HG03457 (cell line): ENCODE data around the gene PRPF18.
A peak's percentile ranks its signal among the peaks of the same experiment; 100 is the strongest.
"Not testable (repeated sequence)": the region's sequence is repeated elsewhere in the genome, so short reads cannot be mapped to it uniquely, and the experiment has no call there.

Source experiments
- ATAC-seq: cut with Tn5 transposase; IDR thresholded peaks from one replicate; pipeline ENCODE4 v1.9.1; 2021; ENCODE audit warnings: moderate number of reproducible peaks; ENCODE audit not compliant: unreplicated experiment

Gene PRPF18, protein sequence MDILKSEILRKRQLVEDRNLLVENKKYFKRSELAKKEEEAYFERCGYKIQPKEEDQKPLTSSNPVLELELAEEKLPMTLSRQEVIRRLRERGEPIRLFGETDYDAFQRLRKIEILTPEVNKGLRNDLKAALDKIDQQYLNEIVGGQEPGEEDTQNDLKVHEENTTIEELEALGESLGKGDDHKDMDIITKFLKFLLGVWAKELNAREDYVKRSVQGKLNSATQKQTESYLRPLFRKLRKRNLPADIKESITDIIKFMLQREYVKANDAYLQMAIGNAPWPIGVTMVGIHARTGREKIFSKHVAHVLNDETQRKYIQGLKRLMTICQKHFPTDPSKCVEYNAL

GRCh38 chr10:13586676-13587355, at the start of gene PRPF18:
Gene PRPF18, plus strand, starts transcription at chr10:13586965. Its CDS starts 122 bp downstream, at chr10:13587087.
- ATAC-seq, result peak; percentile 96

DNA sequence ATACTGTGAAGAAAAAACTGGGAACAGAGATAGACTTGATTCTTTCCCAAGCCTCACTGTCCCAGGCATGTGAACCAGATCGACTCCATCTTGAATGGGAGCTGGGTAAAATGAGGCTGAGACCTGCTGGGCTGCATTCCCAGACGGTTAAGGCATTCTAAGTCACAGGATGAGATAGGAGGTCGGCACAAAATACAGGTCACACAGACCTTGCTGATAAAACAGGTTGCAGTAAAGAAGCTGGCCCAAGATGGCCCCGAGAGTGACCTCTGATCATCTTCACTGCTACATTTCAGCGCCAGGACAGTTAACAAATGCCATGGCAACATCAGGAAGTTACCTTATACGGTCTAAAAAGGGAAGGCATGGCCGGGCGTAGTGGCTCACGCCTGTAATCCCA, 48.8 kb upstream of the PRPF18 start:
- not testable (repeated sequence) for ATAC-seq

DNA sequence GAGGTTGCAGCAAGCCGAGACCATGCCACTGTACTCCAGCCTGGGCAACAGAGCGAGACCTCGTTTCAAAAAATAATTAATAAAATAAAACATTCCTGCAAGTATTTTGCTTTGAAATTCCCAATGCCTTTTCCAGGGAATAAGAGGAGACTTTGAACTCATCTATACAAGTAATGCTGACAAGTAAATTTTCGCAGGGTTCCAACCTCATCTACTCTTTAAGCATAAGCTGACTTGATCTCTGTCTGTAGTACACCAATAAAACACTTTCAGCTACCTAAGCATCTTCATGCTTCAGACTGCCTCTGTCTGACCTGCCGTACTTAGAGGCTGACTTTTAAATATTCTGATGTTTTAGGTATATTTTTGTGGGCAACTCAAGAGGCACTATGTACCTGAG, 44.2 kb upstream of the PRPF18 start:
- ATAC-seq, result no peak

- no peak for ATAC-seq
Observed at GRCh38 chr10:13550802-13551201, 36.0 kb upstream of the PRPF18 start.

DNA sequence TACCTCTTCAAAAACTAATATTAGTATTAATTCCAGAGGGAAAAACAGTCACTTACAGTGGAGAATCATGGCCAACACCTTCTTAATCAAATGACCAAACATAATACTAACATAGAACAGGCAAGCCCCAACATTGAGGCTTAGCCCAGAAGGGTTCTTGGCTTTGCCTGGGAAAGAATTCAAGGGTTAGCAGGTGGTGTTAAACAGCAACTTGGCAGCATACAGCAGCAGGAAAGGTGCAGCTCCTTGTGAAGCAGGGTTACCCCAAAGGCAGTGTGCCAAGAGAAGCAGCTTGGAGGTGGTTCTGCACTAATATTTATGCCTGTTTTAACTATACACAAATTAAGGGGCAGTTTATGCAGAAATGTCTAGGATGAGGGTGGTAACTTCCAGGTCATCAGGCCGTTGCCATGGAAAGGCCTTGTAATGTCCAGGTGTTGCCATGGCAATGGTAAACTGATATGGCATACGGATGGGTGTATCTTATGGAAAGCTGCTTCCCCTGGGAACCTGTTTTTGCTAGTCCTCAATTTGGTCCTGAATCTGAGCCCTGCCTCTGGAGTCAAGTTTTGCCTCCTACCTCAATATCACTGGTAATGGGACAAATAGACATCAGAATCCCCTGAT, 30.8 kb upstream of the PRPF18 start:
- ATAC-seq, result no peak

DNA sequence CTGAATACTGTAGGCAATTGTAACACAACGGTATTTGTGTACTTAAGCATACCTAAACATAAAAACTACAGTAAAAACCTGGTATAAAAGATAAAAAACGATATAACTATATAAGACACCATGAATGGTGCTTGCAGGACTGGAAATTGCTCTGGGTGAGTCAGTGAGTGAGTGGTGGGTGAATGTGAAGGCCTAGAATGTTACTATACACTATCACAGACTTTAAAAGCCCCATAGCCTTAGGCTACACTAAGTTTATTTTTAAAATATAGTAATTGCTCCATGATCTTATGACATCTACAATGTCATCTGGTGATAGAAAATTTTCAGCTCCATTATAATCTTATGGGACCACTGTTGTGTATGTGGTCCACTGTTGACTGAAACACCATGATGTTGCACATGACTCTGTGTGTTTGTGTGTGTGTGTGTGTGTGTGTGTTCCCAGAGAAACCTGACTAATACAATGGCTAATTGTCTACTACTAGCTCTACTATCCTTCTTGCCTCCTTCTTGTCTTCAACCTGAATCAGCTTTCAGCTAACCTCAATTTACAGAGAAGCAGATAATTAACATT, 27.6 kb upstream of the PRPF18 start:
- no peak for ATAC-seq

- no peak for ATAC-seq
Observed at GRCh38 chr10:13560597-13560996, 26.2 kb upstream of the PRPF18 start.

GRCh38 chr10:13563481-13564445, 23.0 kb upstream of the PRPF18 start:
- no peak for ATAC-seq

DNA sequence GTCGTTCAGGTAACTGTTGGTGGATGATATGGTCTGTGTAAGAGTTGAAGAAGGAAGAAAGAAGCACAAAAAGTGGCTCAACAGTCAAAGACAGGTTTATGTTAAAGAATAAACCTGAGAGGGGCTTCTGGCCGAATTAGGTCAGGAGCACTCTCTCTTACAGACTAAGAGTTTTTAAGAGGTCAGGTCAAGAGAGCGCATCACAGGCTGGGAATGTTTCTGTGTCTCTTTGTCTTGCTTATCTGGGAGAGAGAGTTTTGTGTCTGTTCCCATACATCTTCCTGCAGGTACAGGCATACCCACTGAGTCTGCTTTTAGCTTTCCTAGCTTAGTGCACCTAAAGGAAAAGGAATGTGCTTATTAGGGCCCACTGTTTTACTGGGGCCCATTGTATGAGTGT, 22.2 kb upstream of the PRPF18 start:
- no peak for ATAC-seq

DNA sequence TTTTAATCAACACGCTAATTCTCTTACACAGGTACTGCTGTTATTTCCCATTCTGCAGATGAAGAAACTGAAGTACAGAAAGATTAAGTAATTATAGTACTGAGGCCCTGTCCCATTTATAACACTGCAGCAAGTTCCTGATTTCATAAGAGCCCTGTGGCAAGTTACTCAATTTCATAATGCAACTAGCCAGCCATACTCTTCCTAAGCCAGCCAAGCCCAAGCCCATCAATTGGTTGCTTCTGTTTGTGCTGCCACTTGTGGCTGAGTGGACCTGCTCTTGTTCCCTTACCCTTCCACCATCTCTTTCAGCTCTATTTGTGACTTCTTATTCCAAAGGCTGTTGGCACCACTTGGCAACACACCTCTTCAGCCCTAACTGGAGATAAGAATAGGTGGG, 19.7 kb upstream of the PRPF18 start:
- no peak for ATAC-seq

DNA sequence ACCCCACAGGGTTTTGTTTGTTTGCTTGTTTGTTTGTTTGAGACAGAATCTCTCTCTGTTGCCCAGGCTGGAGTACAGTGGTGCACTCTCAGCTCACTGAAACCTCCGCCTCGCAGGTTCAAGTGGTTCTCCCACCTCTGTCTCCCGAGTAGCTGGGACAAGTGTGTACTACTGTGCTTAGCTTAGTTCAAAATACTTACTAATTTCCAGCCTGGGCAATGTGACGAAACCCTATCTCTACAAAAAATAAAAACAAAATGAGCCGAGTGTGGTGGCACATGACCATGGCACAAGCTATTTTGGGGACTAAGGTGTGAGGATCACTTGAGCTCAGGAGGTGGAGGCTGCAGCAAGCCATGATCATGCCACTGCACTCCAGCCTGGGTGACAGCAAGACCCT, 15.2 kb upstream of the PRPF18 start:
- no peak for ATAC-seq

- no peak for ATAC-seq
Observed at GRCh38 chr10:13573960-13574359, 12.8 kb upstream of the PRPF18 start.

GRCh38 chr10:13585195-13585751, 1.5 kb upstream of the PRPF18 start:
- ATAC-seq, result no peak

GRCh38 chr10:13585943-13586342, 822 bp upstream of the PRPF18 start:
- no peak for ATAC-seq

DNA sequence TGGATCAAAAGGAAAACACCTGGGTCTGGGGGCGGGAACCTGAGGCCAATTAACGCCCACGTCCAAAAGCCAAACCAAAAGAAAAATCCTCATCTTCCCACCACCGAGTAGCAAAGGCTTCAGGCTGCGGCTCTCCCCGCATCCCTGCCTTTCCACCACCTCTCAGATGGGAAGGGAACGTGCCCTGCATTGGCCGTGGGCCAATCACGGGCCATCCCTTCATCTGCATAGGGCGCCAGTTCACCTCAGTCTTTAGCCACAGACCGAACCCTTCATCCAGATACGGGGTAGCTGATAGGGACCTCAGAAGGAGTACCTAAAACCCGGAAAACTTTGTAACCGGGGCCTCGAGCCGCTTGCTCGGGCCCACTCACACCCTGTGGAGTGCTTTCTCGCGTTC, 626 bp downstream of the PRPF18 start:
- no peak for ATAC-seq

DNA sequence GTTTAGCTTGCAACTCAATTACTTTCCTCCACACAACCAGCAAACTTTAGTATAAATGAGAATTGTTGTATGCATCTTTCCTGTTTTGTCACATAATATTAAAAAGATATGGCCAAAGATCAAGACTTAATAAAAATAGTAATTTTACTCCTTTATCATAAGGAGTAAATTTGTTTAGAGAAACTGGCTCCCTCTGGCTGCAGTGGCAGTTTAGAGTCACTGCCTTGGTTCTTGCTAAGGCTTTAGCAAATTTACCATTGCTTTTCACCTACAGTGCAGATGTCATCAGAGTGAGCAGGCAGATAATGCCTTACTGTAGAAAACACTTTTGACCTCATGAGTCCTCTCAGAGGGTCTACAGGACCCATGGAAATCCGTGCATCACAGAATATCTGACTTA, 2.6 kb downstream of the PRPF18 start:
- no peak for ATAC-seq

DNA sequence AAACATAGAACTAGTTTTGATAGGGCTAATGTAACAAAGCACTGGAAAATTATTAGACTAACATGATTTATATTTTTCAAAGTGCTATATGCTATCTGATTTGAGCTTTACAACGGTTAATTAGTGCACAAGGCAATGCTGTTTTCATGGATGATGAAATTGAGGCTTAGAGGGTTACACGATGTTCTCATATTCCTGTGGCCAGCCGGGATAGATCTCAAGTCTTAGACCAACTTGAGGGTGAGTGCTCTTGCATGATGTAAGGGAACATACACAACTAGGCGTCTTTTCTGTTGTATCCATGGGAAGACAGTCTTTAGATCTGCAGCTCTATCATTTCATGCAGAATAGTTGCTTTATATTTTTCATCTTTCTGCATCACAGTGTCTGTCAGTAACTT, 4.1 kb downstream of the PRPF18 start:
- ATAC-seq, result no peak

GRCh38 chr10:13592306-13592705, 5.5 kb downstream of the PRPF18 start:
- no peak for ATAC-seq

GRCh38 chr10:13593535-13593934, 6.8 kb downstream of the PRPF18 start:
- ATAC-seq, result no peak

DNA sequence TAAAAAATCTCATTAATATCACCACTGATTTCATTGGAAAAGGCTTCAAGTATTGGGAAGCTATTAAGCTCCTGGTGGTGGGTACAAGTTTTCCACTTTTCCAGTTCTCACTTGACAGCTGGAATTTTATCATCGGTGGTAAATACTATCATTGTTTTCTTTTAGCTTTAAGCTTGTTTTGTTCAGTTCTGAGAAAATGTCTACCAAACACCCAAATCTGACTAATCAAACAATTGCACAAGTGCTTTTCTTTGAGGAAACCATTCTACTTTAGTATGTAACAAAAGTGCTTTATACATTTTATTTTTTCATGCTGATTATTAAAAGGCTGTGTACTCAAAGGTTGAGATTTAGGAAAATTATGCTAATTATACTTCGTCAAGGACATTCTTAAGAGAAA, 7.9 kb downstream of the PRPF18 start:
- no peak for ATAC-seq
